ENCODE data around the gene MSH5. TPM values are rescaled to one million over a fixed set of nuclear protein-coding genes. Genes with fewer than 3 reads are reported as not detected.
A peak's percentile ranks its signal among the peaks of the same experiment; 100 is the strongest.

Gene MSH5
- total RNA-seq, 1 experiment from 2014 or later, result 90.4 TPM

DNA sequence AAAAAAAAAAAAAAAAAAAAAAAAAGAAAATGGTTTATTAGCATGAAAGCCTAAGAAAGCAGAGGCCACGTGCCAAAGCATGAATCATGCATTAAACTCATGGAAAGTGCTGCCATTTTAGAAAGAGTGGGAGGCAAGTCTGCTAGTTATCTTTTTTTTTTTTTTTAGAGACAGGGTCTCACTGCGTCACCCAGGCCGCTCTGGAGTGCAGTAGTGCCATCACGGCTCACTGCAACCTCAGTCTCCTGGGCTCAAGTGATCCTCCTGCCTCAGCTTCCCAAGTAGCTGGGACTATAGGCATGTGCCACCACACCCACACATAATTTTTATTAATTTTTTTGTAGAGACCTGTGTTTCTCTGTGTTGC lies 32.2 kb downstream of the MSH5 start:
- ATAC-seq, result no peak
- Histone ChIP-seq H3K4me1 (ENCODE audit: control insufficient read depth in 1 of 2, insufficient read depth in 2 of 2, low read length in 2 of 2) (peaks cover 36 to 59% of the 10 kb centered on the region in 2 experiments), H4K20me1 (ENCODE audit: insufficient read depth) (no peaks in the 10 kb centered on the region), H3K27ac (ENCODE audit: low read depth, low read length) (no peak overlapping the region), H3K9me2 (ENCODE audit: insufficient read depth) (no peaks in the 10 kb centered on the region), H2AFZ (ENCODE audit: low read depth, low read length, poor library complexity, severe bottlenecking) (no peak overlapping the region), H3K9ac (ENCODE audit: low read length) (no peak overlapping the region), H3K27me3 (ENCODE audit: insufficient read depth, low read length) (no peaks in the 10 kb centered on the region), H3K4me3 (replicated peaks in 1 of 2; ENCODE audit: low read depth in 1 of 2, low read length in 2 of 2) (no peak overlapping the region), H3K79me2 (ENCODE audit: insufficient read depth, low read length) (no peaks in the 10 kb centered on the region), H3K9me3 (ENCODE audit: control insufficient read depth in 1 of 2, insufficient read depth in 1 of 2, low read depth in 1 of 2, low read length in 2 of 2) (no peaks in the 10 kb centered on the region), H3K36me3 (ENCODE audit: control insufficient read depth in 1 of 2, insufficient read depth in 2 of 2, low read length in 2 of 2) (no peaks in the 10 kb centered on the region), H3K4me2 (ENCODE audit: low read length) (no peak overlapping the region)
- RAD21 ChIA-PET (ENCODE audit: low non-redundant PET in 1 of 2, low total read pairs in 2 of 2, uncharacterized antibody in 2 of 2, unreplicated experiment in 2 of 2), result interaction anchor here in 1 of 2 experiments (0.6 to 1.4 kb wide), 3 partner anchors 58 to 180 kb away, joined by 3 to 5 read pairs (median 3); no protein-coding TSS in a partner anchor
- TF ChIP-seq, protein P1, sequence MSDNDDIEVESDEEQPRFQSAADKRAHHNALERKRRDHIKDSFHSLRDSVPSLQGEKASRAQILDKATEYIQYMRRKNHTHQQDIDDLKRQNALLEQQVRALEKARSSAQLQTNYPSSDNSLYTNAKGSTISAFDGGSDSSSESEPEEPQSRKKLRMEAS (IDR thresholded peaks at IDR 0.05), result no peak
- no peak for TF ChIP-seq RAD21 (IDR thresholded peaks at IDR 0.05; ENCODE audit: low read depth)
- no peak for DNase-seq (ENCODE audit: low read depth, low spot score)
- POLR2A ChIA-PET, result interaction anchor here (0.7 to 4.8 kb wide), 3 partner anchors 25 to 58 kb away, joined by 4 to 47 read pairs (median 7); partner anchors contain the start of gene HSPA1B
- intact Hi-C loops (cut with micrococcal nuclease), result loop anchor here (1.0 to 5.0 kb wide), 3 partner anchors 55 to 1025 kb away; partner anchors contain the start of gene HSPA1B
- CTCF ChIA-PET, result interaction anchor here (0.6 to 2.0 kb wide), 3 partner anchors 20 to 813 kb away, joined by 3 to 7 read pairs (median 3); no protein-coding TSS in a partner anchor
- BruUV-seq (replicated peaks), result no TSS peak

DNA sequence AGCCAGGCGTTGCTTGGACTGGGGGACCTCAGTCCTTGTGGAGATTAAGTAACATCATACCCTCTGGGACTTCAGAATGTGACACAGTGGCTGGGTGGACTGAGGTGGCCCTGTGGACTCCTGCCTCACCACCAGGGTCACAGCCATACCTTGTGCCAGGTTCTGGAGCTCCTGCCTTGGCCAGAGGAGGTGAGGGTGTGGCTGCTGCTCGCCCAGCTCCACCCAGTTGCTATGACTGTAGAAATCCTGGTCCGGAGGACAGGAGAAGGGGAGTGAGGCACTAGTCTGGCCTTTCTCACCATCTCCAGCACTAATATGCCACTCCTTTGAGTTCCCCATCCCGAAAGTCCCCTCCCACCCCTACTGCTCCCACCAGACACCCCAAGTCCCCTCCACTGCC lies 35.4 kb downstream of the MSH5 start:
- no TSS peak for BruUV-seq (replicated peaks)
- Histone ChIP-seq H3K27me3 (ENCODE audit: insufficient read depth, low read length) (no peaks in the 10 kb centered on the region), H2AFZ (ENCODE audit: low read depth, low read length, poor library complexity, severe bottlenecking) (no peak overlapping the region), H3K4me3 (replicated peaks in 1 of 2; ENCODE audit: low read depth in 1 of 2, low read length in 2 of 2) (peak overlapping the region in 1 of 2 experiments; percentile 19; a peak in 3 of 4 replicates), H3K9me3 (ENCODE audit: control insufficient read depth in 1 of 2, insufficient read depth in 1 of 2, low read depth in 1 of 2, low read length in 2 of 2) (no peaks in the 10 kb centered on the region), H3K36me3 (ENCODE audit: control insufficient read depth in 1 of 2, insufficient read depth in 2 of 2, low read length in 2 of 2) (peaks cover 0 to 14% of the 10 kb centered on the region in 2 experiments; a peak in 1 of 4 replicates), H3K9me2 (ENCODE audit: insufficient read depth) (no peaks in the 10 kb centered on the region), H3K79me2 (ENCODE audit: insufficient read depth, low read length) (no peaks in the 10 kb centered on the region), H3K27ac (ENCODE audit: low read depth, low read length) (peak overlapping the region; percentile 79), H4K20me1 (ENCODE audit: insufficient read depth) (no peaks in the 10 kb centered on the region), H3K4me2 (ENCODE audit: low read length) (peak overlapping the region; percentile 79), H3K9ac (ENCODE audit: low read length) (peak overlapping the region; percentile 64), H3K4me1 (ENCODE audit: control insufficient read depth in 1 of 2, insufficient read depth in 2 of 2, low read length in 2 of 2) (peaks cover 44 to 67% of the 10 kb centered on the region in 2 experiments)
- ATAC-seq (peak; percentile 61), DNase-seq (ENCODE audit: low read depth, low spot score) (no peak)
- intact Hi-C loops (cut with micrococcal nuclease), result no loop called here
- ChIA-PET CTCF (interaction anchor here (0.6 to 1.4 kb wide), 5 partner anchors 16 to 88 kb away, joined by 3 to 11 read pairs (median 3); partner anchors contain the start of gene NEU1), RAD21 (ENCODE audit: low non-redundant PET in 1 of 2, low total read pairs in 2 of 2, uncharacterized antibody in 2 of 2, unreplicated experiment in 2 of 2) (interaction anchor here in 1 of 2 experiments (0.7 to 1.1 kb wide), 3 partner anchors 18 to 40 kb away, joined by 3 to 5 read pairs (median 4); no protein-coding TSS in a partner anchor), POLR2A (interaction anchor here (0.8 to 4.8 kb wide), 8 partner anchors 9 to 87 kb away, joined by 3 to 47 read pairs (median 4); partner anchors contain the start of genes HSPA1B and NEU1)
- TF ChIP-seq SP1 (IDR thresholded peaks at IDR 0.05; ENCODE audit: low read depth) (no peak), ZFX (IDR thresholded peaks at IDR 0.05) (no peak), ZNF274 (IDR thresholded peaks at IDR 0.05; ENCODE audit: low read depth, low read length) (no peak), CEBPB (IDR thresholded peaks at IDR 0.05; ENCODE audit: low read depth) (no peak), EGR1 (IDR thresholded peaks at IDR 0.05; ENCODE audit: low read depth) (no peak), POLR2AphosphoS5 (IDR thresholded peaks at IDR 0.05; ENCODE audit: low read depth, low read length) (peak; percentile 44), EZH2 (IDR thresholded peaks at IDR 0.05) (no peak), SRF (IDR thresholded peaks at IDR 0.05; ENCODE audit: low read depth) (no peak)
- TF ChIP-seq, protein P2, sequence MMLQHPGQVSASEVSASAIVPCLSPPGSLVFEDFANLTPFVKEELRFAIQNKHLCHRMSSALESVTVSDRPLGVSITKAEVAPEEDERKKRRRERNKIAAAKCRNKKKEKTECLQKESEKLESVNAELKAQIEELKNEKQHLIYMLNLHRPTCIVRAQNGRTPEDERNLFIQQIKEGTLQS (IDR thresholded peaks at IDR 0.05), result no peak
- TF ChIP-seq, protein P3, sequence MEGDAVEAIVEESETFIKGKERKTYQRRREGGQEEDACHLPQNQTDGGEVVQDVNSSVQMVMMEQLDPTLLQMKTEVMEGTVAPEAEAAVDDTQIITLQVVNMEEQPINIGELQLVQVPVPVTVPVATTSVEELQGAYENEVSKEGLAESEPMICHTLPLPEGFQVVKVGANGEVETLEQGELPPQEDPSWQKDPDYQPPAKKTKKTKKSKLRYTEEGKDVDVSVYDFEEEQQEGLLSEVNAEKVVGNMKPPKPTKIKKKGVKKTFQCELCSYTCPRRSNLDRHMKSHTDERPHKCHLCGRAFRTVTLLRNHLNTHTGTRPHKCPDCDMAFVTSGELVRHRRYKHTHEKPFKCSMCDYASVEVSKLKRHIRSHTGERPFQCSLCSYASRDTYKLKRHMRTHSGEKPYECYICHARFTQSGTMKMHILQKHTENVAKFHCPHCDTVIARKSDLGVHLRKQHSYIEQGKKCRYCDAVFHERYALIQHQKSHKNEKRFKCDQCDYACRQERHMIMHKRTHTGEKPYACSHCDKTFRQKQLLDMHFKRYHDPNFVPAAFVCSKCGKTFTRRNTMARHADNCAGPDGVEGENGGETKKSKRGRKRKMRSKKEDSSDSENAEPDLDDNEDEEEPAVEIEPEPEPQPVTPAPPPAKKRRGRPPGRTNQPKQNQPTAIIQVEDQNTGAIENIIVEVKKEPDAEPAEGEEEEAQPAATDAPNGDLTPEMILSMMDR (IDR thresholded peaks at IDR 0.05 in 2 of 3, conservative IDR thresholded peaks at IDR 0.05 in 1 of 3; ENCODE audit: borderline replicate concordance in 1 of 3, insufficient read depth in 1 of 3, low read depth in 2 of 3, low read length in 2 of 3), result 0 out of 6 replicates have a peak, but pooled peaks of 2 of the 3 experiments have one; percentile 5 to 24
- TF ChIP-seq, protein P4, sequence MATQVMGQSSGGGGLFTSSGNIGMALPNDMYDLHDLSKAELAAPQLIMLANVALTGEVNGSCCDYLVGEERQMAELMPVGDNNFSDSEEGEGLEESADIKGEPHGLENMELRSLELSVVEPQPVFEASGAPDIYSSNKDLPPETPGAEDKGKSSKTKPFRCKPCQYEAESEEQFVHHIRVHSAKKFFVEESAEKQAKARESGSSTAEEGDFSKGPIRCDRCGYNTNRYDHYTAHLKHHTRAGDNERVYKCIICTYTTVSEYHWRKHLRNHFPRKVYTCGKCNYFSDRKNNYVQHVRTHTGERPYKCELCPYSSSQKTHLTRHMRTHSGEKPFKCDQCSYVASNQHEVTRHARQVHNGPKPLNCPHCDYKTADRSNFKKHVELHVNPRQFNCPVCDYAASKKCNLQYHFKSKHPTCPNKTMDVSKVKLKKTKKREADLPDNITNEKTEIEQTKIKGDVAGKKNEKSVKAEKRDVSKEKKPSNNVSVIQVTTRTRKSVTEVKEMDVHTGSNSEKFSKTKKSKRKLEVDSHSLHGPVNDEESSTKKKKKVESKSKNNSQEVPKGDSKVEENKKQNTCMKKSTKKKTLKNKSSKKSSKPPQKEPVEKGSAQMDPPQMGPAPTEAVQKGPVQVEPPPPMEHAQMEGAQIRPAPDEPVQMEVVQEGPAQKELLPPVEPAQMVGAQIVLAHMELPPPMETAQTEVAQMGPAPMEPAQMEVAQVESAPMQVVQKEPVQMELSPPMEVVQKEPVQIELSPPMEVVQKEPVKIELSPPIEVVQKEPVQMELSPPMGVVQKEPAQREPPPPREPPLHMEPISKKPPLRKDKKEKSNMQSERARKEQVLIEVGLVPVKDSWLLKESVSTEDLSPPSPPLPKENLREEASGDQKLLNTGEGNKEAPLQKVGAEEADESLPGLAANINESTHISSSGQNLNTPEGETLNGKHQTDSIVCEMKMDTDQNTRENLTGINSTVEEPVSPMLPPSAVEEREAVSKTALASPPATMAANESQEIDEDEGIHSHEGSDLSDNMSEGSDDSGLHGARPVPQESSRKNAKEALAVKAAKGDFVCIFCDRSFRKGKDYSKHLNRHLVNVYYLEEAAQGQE (IDR thresholded peaks at IDR 0.05; ENCODE audit: low read depth), result no peak
- TF ChIP-seq, protein P1 (IDR thresholded peaks at IDR 0.05), result no peak

Data from HCT116 (cell line).